ENCODE measurements around the gene ZNF76. TPM values are rescaled to one million over a fixed set of nuclear protein-coding genes. Genes with fewer than 3 reads are reported as not detected.
A peak's percentile ranks its signal among the peaks of the same experiment; 100 is the strongest.
"Not testable (repeated sequence)": the region's sequence is repeated elsewhere in the genome, so short reads cannot be mapped to it uniquely, and the experiment has no call there.

The ZNF76 gene
- total and polyA plus RNA-seq, 2 of the 13 experiments (the other 11 are each of a cell fraction or from before 2014, with no cell fraction given), result 13.2 to 26.4 TPM

DNA sequence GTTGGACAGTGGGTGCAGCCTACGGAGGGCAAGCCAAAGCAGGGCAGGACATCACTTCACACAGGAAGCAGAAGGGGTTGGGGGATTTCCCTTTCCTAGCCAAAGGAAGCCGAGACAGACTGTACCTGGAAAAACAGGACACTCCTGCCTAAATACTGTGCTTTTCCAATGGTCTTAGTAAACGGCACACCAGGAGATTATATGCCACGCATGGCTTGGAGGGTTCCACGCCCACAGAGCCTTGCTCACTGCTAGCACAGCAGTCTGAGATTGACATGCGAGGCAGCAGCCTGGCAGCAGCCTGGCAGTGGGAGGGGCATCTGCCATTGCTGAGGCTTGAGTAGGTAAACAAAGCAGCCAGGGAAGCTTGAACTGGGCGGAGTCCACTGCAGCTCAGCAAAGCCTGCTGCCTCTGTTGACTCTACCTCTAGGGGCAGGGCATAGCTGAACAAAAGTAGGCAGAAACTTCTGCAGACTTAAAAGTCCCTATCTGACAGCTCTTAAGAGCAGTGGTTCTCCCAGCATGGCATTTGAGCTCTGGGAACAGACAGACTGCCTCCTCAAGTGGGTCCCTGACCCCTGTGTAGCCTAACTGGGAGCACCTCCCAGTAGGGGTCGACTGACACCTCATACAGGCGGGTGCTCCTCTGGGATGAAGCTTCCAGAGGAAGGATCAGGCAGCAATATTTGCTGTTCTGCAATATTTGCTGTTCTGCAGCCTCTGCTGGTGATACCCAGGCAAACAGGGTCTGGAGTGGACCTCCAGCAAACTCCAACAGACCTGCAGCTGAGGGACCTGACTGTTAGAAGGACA lies 72.7 kb downstream of the ZNF76 start (continued):
- TF ChIP-seq, protein P1, sequence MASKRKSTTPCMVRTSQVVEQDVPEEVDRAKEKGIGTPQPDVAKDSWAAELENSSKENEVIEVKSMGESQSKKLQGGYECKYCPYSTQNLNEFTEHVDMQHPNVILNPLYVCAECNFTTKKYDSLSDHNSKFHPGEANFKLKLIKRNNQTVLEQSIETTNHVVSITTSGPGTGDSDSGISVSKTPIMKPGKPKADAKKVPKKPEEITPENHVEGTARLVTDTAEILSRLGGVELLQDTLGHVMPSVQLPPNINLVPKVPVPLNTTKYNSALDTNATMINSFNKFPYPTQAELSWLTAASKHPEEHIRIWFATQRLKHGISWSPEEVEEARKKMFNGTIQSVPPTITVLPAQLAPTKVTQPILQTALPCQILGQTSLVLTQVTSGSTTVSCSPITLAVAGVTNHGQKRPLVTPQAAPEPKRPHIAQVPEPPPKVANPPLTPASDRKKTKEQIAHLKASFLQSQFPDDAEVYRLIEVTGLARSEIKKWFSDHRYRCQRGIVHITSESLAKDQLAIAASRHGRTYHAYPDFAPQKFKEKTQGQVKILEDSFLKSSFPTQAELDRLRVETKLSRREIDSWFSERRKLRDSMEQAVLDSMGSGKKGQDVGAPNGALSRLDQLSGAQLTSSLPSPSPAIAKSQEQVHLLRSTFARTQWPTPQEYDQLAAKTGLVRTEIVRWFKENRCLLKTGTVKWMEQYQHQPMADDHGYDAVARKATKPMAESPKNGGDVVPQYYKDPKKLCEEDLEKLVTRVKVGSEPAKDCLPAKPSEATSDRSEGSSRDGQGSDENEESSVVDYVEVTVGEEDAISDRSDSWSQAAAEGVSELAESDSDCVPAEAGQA (IDR thresholded peaks at IDR 0.05; ENCODE audit: low read depth), result 0 out of 2 replicates have a peak, but pooled peaks have one; percentile 44
- TF ChIP-seq, protein P1 (CRISPR knock-in tag; IDR thresholded peaks at IDR 0.05; ENCODE audit: borderline replicate concordance), result not testable (repeated sequence)
- TF ChIP-seq RXRB (CRISPR knock-in tag; IDR thresholded peaks at IDR 0.05; ENCODE audit: borderline replicate concordance), result peak; percentile 60
- peak; percentile 95 for TF ChIP-seq HDAC2 (CRISPR knock-in tag; IDR thresholded peaks at IDR 0.05)
- peak; percentile 70 for TF ChIP-seq PHF5A (CRISPR knock-in tag; IDR thresholded peaks at IDR 0.05; ENCODE audit: low read depth, unreplicated experiment)
- TF ChIP-seq, protein P2, sequence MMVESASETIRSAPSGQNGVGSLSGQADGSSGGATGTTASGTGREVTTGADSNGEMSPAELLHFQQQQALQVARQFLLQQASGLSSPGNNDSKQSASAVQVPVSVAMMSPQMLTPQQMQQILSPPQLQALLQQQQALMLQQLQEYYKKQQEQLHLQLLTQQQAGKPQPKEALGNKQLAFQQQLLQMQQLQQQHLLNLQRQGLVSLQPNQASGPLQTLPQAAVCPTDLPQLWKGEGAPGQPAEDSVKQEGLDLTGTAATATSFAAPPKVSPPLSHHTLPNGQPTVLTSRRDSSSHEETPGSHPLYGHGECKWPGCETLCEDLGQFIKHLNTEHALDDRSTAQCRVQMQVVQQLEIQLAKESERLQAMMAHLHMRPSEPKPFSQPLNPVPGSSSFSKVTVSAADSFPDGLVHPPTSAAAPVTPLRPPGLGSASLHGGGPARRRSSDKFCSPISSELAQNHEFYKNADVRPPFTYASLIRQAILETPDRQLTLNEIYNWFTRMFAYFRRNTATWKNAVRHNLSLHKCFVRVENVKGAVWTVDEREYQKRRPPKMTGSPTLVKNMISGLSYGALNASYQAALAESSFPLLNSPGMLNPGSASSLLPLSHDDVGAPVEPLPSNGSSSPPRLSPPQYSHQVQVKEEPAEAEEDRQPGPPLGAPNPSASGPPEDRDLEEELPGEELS (CRISPR knock-in tag; IDR thresholded peaks at IDR 0.05), result peak; percentile 83
- TF ChIP-seq ZNF292 (CRISPR knock-in tag; IDR thresholded peaks at IDR 0.05; ENCODE audit: borderline replicate concordance, low read depth), result peak; percentile 98; the same call in 1 of the 2 replicates
- TF ChIP-seq, protein P3, sequence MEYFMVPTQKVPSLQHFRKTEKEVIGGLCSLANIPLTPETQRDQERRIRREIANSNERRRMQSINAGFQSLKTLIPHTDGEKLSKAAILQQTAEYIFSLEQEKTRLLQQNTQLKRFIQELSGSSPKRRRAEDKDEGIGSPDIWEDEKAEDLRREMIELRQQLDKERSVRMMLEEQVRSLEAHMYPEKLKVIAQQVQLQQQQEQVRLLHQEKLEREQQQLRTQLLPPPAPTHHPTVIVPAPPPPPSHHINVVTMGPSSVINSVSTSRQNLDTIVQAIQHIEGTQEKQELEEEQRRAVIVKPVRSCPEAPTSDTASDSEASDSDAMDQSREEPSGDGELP (IDR thresholded peaks at IDR 0.05; ENCODE audit: borderline replicate concordance, low read depth), result peak; percentile 60; the same call in 1 of the 2 replicates
- peak; percentile 68; the same call in 1 of the 2 replicates for TF ChIP-seq ZNF431 (CRISPR knock-in tag; IDR thresholded peaks at IDR 0.05; ENCODE audit: borderline replicate concordance, low read depth)
- peak; percentile 94 for TF ChIP-seq KLF11 (CRISPR knock-in tag; IDR thresholded peaks at IDR 0.05)
- TF ChIP-seq RFXAP (CRISPR knock-in tag; IDR thresholded peaks at IDR 0.05; ENCODE audit: borderline replicate concordance), result 0 out of 2 replicates have a peak, but pooled peaks have one; percentile 41
- 0 out of 2 replicates have a peak, but pooled peaks have one; percentile 27 for TF ChIP-seq ESRRA (CRISPR knock-in tag; IDR thresholded peaks at IDR 0.05; ENCODE audit: low read depth)
- TF ChIP-seq SMAD1 (CRISPR knock-in tag; IDR thresholded peaks at IDR 0.05; ENCODE audit: borderline replicate concordance, low read depth), result 0 out of 2 replicates have a peak, but pooled peaks have one; percentile 26
- TF ChIP-seq SIX4 (CRISPR knock-in tag; IDR thresholded peaks at IDR 0.05), result peak; percentile 67; the same call in 1 of the 2 replicates
- TF ChIP-seq ZNF451 (CRISPR knock-in tag; IDR thresholded peaks at IDR 0.05), result peak; percentile 82; the same call in 1 of the 2 replicates
- peak; percentile 47; the same call in 1 of the 2 replicates for TF ChIP-seq KDM6A (CRISPR knock-in tag; IDR thresholded peaks at IDR 0.05; ENCODE audit: low read depth)
- peak; percentile 61; the same call in 1 of the 2 replicates for TF ChIP-seq SP4 (CRISPR knock-in tag; IDR thresholded peaks at IDR 0.05)
- peak; percentile 75; the same call in 1 of the 2 replicates for TF ChIP-seq CBX5 (CRISPR knock-in tag; IDR thresholded peaks at IDR 0.05; ENCODE audit: borderline replicate concordance)
